ENCODE data around the gene CCDC185.

Gene CCDC185
- long read RNA-seq, donor 1, result 0 reads
- long read RNA-seq, donor 2, result 0 reads
- long read RNA-seq, donor 3, result 0 reads
- long read RNA-seq, donor 4, result 0 reads
- long read RNA-seq, donor 5, result 0 reads
- long read RNA-seq, donor 6, result 0 reads
- long read RNA-seq, donor 7, result 0 reads
- long read RNA-seq, donor 8, result 0 reads

DNA sequence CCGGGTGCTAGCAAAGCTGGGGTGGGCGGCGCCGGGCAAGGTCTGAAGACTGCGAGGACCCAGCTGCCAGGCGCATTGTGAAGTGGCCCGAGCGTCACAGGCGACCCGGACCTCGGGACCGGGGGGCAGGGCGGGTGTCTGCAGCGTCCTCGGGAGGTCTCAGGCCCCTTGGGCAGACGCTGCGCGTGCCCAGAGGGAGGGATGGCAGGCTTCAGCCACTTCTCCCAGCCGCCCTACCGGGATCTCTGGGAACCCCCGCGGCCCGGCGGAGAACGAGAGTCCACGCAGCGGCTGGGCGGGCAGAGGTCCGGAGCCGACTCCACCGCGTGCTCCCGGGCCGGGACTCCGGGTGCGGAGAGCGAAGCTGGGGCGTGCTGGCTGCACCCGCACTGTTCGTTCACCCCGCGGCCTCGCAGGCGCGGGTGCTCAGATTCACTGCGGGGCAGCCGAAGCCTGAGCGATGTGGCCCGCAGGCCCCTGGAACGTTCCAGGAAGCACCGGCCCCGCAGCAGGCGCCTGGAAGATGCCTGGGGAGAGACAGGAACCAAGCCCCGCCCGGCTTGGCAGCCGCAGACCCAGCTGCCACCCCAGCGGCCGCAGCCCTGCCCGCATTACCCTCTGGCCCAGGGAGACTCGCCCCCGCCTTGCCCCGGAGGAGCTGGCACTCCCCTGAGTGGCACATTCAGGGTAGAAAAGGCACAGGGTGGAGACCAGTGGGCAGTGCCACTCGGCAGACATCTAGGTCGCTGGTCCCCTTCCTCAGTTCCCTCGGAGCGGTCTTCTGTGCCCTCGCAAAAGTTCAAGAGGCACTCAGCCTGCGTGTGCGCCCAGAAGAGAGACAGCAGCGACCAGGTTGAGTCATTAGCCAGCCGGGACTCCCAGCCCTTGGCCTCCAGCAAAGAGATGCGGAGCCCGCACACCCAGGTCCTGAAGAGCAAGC lies at the start of gene CCDC185:
CCDC185 (plus strand) TSS at position 141 of the 940 bp plus-strand sequence; CDS start at position 202, 61 bp downstream.
- peak; percentile 41 for DNase-seq

DNA sequence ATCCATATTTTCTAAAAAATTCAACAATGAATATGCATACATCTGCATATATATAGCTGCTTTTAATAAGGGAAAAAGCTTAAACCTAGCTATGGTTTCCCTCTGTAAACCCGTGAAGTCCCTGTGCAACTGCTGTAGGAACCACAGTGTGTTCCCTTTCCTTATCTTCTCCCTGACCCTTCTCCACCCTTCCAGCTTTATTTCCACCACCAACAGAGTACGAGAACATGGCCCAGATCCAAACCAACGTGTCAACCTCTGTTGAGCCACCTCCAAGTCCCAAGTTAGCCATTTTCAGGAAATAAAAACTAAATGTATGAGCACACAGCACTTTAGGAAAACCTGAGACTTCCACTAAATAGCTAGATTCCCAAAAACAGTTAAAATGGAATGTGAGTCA lies 49.5 kb upstream of the CCDC185 start:
- no peak for DNase-seq

DNA sequence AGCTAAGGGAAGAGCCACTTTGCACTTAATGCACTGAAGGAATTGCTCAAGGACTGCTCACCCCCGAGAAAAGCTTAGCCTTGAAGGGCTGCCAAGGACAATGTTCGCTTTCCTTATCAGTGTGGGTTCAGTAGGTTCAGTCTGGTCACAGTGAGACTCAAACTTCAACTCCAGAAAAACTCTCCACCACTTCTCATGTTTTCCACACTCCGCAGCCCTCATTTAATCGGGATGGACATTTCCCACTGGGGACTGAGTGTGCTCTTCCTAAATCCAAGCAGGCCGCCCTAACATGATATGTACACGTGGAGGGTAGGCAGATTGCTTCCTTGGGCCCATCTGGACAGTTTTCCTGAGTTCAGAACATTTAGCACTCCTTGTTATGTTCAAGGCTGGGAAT lies 48.7 kb upstream of the CCDC185 start:
- DNase-seq, result no peak

DNA sequence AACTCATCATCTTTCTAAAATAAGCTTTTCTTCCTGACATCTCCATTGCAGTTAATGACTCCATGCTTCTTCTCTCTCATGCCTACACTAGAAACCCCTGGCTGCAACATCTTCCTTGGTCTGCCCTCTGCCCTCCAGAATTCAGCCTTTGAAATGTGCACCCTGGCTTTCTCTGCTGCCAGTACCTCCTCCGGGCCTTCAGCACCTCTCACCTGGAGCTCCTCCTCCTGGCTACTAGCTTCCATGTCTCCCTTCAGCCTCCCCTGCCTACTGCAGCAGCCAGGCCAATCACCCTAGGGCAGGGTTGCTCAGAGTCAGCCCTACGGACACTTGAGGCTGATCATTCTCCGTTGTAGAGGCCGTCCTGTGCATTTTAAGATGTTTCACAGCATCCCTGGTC lies 47.5 kb upstream of the CCDC185 start:
- no peak for DNase-seq

DNA sequence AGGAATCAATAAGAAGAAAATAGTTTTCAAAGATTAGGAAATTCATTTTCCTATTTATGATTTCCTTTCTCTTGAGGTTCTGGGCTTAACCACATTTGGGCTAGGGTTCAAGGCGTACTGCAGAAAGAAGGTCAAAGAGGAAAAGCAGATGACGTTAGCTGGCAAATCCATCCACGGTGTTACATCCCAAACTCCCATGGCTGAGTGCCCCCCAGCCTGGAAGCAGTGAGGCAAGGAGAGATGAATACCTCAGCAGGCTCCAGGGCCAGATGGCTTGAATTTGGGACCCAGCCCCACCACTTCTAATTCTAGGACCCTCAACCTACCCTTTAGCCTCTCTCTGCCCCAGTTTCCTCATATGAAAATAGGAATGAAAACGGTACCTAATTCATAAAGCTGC lies 46.9 kb upstream of the CCDC185 start:
- DNase-seq, result no peak

DNA sequence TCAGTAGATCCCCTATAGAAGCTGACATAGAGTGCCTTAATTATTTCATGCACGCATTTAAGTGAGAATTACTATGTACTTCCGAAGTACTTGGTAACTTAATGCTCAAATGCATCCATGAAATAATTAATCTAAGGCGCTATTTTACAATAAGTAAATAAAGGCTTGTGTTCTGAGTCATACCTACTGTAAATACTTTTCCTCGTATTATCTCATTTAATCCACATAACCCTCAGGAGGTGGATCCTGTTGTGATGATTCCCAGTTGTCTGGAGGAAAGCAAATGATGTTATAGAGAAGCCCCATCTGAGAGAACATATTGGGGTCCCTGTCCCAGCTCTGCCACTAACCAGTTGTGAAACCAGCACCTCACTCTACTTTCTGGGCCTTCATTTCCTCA lies 45.6 kb upstream of the CCDC185 start:
- no peak for DNase-seq

DNA sequence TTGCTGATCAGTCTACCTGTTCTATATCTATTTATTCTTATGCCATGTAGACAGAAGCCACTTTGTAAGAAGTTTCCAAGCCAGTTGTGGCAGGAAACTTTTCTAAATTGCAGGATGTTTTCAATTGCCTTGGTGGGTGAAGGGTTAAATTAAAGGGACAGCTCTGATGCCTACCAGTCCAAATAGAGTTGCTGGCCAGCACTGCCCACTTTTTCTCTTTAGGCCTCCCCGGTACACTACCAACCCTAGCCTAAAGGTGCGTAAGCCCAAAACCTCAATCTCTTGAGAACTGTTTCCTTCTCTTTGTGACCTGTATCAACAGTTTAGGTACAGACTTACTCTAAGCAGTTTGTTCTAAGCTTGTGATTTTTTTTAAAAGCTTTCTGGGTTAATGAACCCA lies 44.8 kb upstream of the CCDC185 start:
- no peak for DNase-seq

DNA sequence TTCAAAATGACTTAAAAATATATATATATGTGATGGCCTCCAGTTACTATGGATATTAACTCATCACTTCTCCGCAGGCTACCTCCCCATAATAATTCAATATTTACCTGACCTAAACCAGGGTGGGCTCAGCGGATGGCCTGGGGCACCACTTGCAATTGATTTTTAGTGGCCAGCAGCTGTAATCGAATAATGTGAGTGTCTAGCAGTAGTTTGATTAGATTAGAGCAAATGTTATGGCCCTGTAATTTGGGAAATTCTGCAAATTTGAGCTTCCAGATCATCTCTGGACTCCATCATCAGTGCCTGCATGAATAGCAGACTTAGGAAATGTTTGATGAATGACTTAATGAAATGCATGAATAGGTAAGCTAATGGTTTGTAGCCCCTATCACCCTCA lies 44.0 kb upstream of the CCDC185 start:
- DNase-seq, result no peak

DNA sequence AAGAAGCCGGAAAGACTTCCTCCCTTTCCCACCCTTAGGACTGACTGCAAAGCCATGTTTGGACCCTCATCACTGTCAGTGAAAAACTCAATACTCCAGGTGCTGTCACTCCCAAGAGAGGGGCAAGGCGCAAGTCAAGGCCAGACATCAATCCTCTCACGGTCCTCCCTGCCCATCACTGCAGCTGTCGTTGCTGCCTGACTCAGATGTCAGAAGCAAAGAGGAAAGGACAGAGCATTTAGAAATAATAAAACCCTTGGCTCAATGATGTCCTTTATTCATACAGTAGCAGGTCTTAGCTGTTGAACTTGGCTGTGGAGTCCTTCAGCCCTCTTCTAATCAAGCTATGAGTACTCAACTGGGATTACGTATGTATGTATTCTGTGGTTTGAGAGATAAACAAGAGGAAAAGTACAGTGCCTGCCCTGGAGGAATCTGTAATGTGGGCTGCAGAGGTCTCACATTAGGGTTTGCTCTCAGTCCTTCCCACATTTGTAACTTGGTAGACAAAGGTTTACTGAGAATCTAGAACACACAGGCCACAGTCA lies 42.8 kb upstream of the CCDC185 start:
- no peak for DNase-seq

DNA sequence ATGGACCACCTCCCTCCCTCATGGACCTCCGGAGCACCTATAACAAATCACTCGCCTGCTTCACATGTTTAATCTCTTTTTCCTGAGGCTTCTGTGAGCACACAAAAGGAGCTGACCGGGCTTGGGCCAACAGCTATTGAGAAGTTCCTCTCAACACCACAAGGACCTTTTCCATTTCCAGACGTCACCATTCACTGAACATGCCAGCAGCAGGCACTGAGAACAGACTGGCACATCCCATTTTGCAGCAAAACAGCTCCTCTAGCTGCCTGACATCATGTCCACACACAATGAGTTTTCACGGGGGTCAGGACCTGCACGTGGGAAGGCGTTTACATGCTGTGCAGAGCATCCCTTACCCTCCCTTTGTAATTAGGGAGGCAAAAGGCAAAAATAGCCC lies 40.3 kb upstream of the CCDC185 start:
- DNase-seq, result no peak

DNA sequence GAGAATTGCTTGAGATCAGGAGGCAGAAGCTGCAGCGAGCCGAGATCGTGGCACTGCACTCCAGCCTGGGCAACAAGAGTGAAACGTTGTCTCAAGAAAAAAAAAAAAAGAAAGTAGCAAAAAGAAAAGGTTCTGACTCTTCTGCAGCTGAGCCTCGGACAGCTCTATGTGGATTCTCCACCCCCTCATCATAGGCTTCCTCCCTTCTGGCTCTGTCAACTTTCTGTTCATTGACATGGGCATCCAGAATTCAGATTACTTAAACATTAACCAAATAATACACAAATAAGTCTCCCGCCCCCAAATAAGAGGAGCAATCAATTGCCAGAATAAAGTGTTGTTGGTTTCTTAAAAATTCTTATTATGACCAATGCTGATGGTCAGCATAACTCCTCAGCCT lies 39.3 kb upstream of the CCDC185 start:
- no peak for DNase-seq

DNA sequence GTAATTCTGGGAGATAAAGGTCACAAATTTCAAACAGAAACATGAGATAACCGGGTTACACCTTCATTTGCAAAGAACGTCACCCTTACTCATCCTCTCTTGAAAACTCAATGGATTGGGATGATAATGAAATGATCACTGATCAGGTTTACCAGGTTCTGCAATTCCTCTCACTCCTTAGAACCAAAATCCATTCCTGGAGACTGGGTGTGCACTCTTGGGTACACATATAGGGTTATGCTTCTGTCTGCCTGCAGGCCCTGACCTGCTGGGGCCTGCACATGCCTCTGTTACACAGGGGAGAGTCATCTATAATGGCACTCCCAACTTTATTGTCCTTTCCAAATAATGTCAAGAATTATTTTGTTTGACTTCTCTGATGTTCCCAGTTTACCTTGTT lies 37.5 kb upstream of the CCDC185 start:
- DNase-seq, result no peak

DNA sequence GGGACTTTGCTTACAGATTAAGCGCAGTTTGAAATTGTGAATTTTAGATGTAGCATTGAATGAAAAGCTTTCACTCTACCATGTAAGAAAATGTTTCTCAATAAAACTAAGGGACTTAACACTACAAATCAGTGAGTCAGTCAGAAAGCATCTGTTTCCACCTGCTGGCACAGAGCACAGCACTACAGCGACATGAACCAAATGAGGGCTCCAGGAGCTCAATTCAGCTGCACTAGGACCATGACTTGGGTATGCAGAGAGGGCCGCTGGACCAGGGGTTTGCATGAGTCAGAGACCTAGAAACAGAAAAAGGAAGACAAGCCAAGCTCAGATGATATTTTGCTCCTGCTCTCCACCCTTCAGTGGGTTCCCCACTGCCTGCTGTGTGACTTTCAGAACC lies 34.4 kb upstream of the CCDC185 start:
- no peak for DNase-seq

DNA sequence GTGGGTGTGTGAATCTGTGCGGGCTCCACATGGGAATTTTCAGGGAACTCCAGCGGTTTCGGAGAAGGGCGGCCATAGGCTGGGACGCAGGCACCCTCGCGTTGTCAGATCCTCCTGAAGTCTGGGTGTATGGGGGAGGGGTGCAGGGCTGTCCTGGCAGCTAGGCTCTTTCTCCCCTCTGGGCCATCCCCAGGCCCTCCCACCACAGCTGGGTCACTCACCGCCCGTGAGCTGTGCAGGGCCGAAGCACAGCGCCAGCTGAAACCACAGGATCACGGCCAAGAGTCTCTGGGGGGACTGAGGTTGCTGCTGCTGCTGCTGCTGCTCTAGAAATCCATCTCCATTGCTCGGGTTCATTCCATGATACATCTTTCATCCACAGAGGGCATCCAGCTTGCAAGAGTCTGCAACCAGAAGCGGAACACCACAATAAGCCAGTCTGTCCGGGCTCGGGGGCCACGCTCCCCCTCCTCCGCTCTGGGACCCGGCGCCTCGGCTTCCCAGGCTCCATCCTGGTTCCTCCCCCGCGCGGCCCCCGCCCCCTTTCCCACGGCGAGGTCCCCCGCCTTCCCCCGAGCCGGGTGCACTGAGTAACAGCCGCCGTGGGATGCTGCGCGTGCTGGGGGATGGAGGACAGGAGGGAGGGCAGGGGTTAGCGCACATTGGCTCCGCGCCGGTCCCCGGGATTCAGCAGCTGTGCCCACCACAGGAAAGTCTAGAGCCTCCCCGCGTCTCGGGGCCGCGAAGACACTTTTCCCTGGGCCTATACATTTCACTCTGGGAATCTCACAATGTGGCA lies 30.0 kb upstream of the CCDC185 start:
- peak; percentile 64 for DNase-seq

DNA sequence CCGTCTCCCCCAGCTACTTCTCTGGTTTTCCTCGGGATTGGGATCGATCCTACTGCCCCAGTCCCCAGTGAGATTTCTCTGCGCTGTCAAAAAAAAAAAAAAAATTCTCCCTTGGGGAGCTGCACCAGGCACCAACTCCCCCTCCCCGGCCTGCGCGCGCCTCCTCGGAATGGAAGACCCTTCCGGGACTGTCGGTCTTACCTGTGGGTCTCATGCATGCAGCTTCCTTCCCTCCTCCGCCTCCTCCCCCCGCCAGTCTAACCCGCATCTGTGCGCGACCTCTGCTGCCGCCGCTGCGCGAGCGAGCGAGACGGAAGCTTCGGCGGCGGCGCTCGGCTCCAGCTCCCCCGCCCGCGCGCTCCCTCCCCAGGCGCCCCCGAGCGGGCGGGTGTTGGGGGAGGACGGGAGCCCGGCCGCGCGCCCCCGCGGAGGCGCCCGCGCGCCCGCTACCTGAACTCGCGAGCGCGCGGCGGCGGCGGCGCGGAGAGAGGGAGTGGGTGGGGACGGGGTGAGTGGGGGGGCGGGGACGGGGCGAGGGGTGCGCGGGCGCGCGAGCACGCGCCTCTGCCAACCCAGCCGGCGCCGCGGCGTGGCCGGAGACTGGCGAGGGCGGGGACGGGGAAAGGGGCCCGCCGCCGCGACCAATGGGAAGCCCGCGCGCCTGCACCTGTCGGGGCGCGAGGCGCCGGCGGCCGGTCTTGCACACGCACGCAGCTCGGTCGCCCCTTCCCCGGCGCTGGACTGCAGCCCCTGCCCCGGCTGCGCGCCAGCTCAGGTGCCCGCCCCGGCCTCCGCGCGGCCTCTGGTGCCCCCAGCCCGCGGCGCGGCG lies 29.1 kb upstream of the CCDC185 start, which contains the start of gene SUSD4:
SUSD4 (minus strand) TSS at position 321 of the 829 bp plus-strand sequence. CDS start 751 bp downstream, outside the sequence.
- peak; percentile 75 for DNase-seq

DNA sequence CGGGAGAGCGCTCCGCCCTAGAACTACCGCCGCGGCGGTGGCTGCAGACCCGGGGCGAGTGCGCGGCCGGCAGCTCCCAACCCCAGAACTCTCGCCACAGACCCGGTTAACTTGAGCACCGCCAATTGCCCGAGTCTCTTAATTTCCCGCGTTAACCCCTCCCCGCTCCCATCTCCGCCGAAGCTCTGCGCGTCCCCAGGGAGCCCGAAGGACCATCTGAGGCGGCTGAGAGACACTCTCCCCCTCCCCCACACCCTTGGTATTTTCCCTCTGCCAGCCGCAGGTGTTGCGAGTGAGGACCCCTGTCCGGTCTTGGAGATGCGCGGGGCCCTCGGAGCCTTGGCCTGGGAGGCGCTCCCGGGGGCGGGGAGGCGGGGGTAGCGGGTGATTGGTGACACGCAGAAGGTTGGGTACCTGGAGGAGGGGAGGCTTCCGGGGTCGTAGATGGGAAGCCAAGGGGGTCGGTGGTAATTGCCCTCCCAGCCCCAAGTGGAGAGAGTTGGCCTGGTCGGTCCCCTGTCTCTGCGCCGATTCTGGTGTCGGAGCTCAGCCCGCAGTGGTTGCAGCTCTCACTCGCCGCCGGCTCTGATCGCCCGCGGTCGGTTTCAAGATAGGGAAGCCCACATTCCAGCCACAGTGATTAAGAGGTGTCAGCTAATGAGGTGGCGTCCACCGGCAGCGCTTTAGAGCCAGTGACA lies 28.4 kb upstream of the CCDC185 start:
- DNase-seq, result peak; percentile 59

DNA sequence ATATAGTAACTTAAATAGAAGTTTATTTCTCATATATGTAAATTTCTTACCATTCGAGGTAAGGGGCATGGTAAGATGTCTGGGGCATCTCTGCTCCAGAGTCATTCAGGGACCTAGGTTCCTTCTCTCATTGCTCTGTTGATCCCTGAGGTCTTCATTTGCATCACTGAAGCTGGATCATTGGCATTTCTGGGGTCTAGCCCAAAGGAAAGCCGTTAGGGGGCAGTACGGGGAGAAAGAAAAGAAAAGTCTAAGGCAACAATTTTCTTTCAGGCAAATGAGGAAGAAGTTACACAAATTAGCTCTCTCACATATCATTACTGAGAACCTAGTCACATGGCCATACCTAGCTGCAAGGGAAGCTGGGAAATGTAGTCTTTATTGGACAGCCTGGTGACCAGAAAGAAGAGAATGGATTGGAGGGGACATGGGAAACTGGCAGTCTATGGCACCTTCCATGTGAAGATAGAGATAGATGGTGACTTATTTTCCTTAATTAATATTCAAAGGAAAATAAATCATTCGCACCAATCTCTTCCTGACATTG lies 19.1 kb upstream of the CCDC185 start:
- DNase-seq, result no peak

DNA sequence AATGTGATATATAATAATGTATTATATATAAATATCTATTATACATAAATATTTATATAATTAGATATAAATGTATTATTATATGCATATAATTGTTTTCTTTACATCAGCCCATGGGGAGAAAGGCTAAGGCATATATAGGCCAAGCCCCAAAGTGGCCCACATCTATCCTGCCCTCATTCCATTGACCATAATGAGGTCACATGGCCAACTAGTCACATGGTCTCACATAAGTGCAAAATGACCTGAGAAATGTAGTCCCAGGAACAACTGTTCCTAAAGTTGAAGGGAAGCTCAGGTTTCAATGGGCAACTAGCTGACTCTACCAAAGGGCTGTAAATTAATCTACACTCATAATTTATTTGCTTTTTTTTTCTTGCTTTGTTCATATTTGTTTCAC lies 14.5 kb upstream of the CCDC185 start:
- no peak for DNase-seq

DNA sequence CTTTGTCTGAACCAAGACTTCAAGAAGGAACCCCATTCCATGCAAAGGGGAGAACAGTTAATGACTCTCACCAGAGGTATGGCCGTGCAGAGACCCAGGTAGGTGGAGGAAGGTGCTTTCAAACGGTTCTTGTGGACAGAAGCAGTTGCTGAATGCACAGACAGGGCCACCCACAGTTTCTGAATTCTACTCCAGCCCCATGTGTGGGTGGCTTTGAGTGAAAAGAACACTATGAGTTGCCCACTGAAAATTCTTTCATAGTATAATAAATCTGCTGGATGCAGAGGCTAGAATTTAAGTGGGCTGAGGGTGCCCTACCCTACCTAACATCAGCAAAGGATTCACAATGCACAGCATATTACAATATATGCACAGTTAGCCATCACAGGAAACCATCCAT lies 7.2 kb upstream of the CCDC185 start:
- DNase-seq, result no peak

DNA sequence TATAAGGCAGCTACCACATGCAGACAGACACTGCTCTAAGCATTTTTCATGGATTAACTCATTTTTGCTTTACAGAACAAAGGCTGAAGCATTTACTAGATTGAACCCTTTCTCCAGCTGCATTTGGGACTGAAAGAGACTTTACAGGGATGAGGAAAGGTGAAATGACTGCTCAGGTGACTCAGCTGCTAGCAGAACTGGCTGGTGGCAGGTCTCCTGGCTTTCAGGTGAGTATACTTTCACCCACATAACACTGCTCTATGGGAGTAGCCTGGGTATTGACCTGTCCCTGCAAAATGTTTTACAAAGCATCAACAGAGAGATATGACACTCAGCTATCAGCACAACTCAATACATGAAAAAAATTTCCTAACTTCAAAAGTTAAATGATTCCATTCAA lies 2.6 kb upstream of the CCDC185 start:
- DNase-seq, result no peak

DNA sequence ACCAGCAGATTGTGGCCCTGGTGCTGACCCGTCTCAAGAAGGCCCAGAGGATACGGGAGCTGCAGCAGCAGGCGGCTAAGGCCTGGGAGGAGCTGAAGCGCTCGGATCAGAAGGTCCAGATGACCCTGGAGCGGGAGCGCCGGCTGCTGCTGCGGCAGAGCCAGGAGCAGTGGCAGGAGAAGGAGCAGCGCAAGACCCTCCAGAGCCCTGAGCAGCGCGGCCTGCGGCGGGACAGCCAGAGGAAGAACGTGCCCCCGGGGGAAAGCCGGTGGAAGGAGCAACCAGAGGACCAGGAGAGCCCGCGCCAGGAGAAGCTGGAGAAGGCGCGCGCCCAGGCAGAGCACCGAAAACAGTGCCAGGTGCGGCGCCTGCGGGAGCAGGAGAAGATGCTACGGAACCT lies 1.0 kb downstream of the CCDC185 start:
- DNase-seq, result no peak
